Neuronal stem cell (in vitro differentiated cells): ENCODE measurements around the gene SP6.

Source experiments
- DNase-seq: peaks from one replicate; pipeline ENCODE4 v3.0.0-alpha.2; 2013; ENCODE audit warnings: low spot score
- H2AFZ ChIP-seq: one replicate; pipeline ENCODE4 v1.6.1; 2013; ENCODE audit warnings: mild to moderate bottlenecking, low read length, inconsistent platforms
- H2AK5ac ChIP-seq: 2 replicates; pipeline ENCODE4 v1.6.1; 2013; ENCODE audit warnings: low read depth, mild to moderate bottlenecking, inconsistent platforms, low read length, moderate library complexity, mixed read lengths
- H2BK120ac ChIP-seq: 2 replicates; pipeline ENCODE4 v1.6.1; 2013; ENCODE audit warnings: low read depth, mild to moderate bottlenecking, inconsistent platforms, low read length, moderate library complexity, mixed read lengths
- H2BK12ac ChIP-seq: one replicate; pipeline ENCODE4 v1.6.1; 2013; ENCODE audit warnings: low read length, inconsistent platforms
- H2BK15ac ChIP-seq: 2 replicates; pipeline ENCODE4 v1.6.1; 2013; ENCODE audit warnings: mild to moderate bottlenecking, low read length, inconsistent platforms, mixed read lengths
- H2BK5ac ChIP-seq: one replicate; pipeline ENCODE4 v1.6.1; 2013; ENCODE audit warnings: inconsistent platforms, mild to moderate bottlenecking, low read length, moderate library complexity
- H3K14ac ChIP-seq: one replicate; pipeline ENCODE4 v1.6.1; 2013; ENCODE audit warnings: low read length, inconsistent platforms
- H3K18ac ChIP-seq: 2 replicates; pipeline ENCODE4 v1.6.1; 2013; ENCODE audit warnings: low read length, inconsistent platforms
- H3K23ac ChIP-seq: 2 replicates; pipeline ENCODE4 v1.6.1; 2013; ENCODE audit warnings: low read depth, mild to moderate bottlenecking, mixed read lengths, low read length, inconsistent platforms; ENCODE audit not compliant: poor library complexity
- H3K27ac ChIP-seq: replicated peaks from 3 replicates; pipeline ENCODE4 v1.5.1; 2013; ENCODE audit warnings: low read length, inconsistent platforms
- H3K27me3 ChIP-seq, 3 experiments: 2 replicates each; pipeline ENCODE4 v1.6.1; 2013; ENCODE audit warnings: low read length in 3 of 3, mild to moderate bottlenecking in 2 of 3, inconsistent platforms in 1 of 3, low read depth in 1 of 3, mixed read lengths in 1 of 3, moderate library complexity in 1 of 3; ENCODE audit not compliant: control insufficient read depth in 3 of 3, insufficient read depth in 3 of 3
- H3K36me3 ChIP-seq, 2 donors: replicated peaks in 1 of 2; 2 replicates each; pipeline ENCODE4 v1.6.1; 2013; ENCODE audit warnings: low read length in 2 of 2; ENCODE audit not compliant: control insufficient read depth in 2 of 2, insufficient read depth in 2 of 2
- H3K4ac ChIP-seq: 2 replicates; pipeline ENCODE4 v1.6.1; 2013; ENCODE audit warnings: inconsistent platforms, mild to moderate bottlenecking, low read length, moderate library complexity
- H3K4me1 ChIP-seq, 2 donors: 1 replicate in 1 of 2; 2 replicates in 1 of 2; pipeline ENCODE4 v1.6.1; 2013; ENCODE audit warnings: low read length in 2 of 2, low read depth in 1 of 2; ENCODE audit not compliant: control insufficient read depth in 2 of 2, insufficient read depth in 1 of 2
- H3K4me2 ChIP-seq: one replicate; pipeline ENCODE4 v1.6.1; 2013; ENCODE audit warnings: mild to moderate bottlenecking, low read length, inconsistent platforms; ENCODE audit not compliant: insufficient read depth, poor library complexity, severe bottlenecking
- H3K4me3 ChIP-seq, 2 donors: 2 replicates each; pipeline ENCODE4 v1.5.1; 2013; ENCODE audit warnings: low read length in 2 of 2, mild to moderate bottlenecking in 2 of 2, inconsistent platforms in 1 of 2, moderate library complexity in 1 of 2
- H3K79me1 ChIP-seq: one replicate; pipeline ENCODE4 v1.6.1; 2013; ENCODE audit warnings: low read depth, mild to moderate bottlenecking, inconsistent platforms, low read length, moderate library complexity
- H3K9ac ChIP-seq: one replicate; pipeline ENCODE4 v1.6.1; 2013; ENCODE audit warnings: mild to moderate bottlenecking, low read depth, low read length, inconsistent platforms; ENCODE audit not compliant: poor library complexity
- H3K9me3 ChIP-seq, 2 donors: replicated peaks in 1 of 2; 2 replicates each; pipeline versions ENCODE3 to v1.6.1; 2013; ENCODE audit warnings: low read length in 2 of 2, mild to moderate bottlenecking in 2 of 2, inconsistent platforms in 1 of 2, low read depth in 1 of 2, mixed read lengths in 1 of 2, moderate library complexity in 1 of 2; ENCODE audit not compliant: control insufficient read depth in 2 of 2, insufficient read depth in 1 of 2
- H4K8ac ChIP-seq: one replicate; pipeline ENCODE4 v1.6.1; 2013; ENCODE audit warnings: low read depth, mild to moderate bottlenecking, inconsistent platforms, low read length, moderate library complexity
- H4K91ac ChIP-seq: one replicate; pipeline ENCODE4 v1.6.1; 2013; ENCODE audit warnings: low read length, low read depth, mild to moderate bottlenecking, inconsistent platforms; ENCODE audit not compliant: poor library complexity
- WGBS, 2 donors: extraction: QIAGEN DNeasy Blood & Tissue Kit; methylation state at CpG; one replicate each; pipeline ENCODE4 v1.1.7; 2013; ENCODE audit warnings: missing lambda C conversion rate in 2 of 2, mixed read lengths in 1 of 2; ENCODE audit not compliant: insufficient read length in 2 of 2, insufficient replicate concordance in 1 of 2; ENCODE audit errors: extremely low coverage in 2 of 2; 5-methylcytosine and 5-hydroxymethylcytosine counted together

The SP6 gene

DNA sequence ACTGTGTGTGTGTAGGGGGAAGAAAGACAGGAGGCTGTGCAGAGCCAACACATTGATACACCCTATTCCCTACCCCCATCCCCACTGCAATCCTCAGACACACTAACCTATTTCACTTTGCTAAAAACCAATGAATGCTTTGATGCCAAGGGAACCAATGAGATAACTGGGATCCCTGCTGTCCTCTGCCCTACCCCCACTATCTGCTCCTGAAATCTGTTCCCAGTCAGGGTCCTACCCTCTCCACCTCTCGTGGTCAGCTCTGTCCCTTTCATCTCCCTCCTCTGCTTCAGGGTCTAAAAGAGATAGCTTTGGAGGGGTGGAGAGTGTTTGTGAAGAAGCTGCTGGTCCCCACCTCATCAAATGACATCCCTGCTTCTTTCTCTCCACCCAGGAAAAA is 19.1 kb upstream of the SP6 start:
- no peak overlapping the region for H2BK120ac ChIP-seq
- no peak overlapping the region for H2BK15ac ChIP-seq
- no peak overlapping the region for H3K9ac ChIP-seq
- no peak overlapping the region for H2AK5ac ChIP-seq
- H2BK12ac ChIP-seq: no peak overlapping the region
- no peak overlapping the region for H4K91ac ChIP-seq
- no peak overlapping the region for H2AFZ ChIP-seq
- H3K14ac ChIP-seq: no peak overlapping the region
- H3K4ac ChIP-seq: no peak overlapping the region
- no peaks in the 10 kb centered on the region for H3K9me3 ChIP-seq
- H4K8ac ChIP-seq: no peak overlapping the region
- H3K18ac ChIP-seq: no peak overlapping the region
- H3K4me3 ChIP-seq: no peak overlapping the region
- no peak for DNase-seq
- no peak overlapping the region for H2BK5ac ChIP-seq
- H3K4me1 ChIP-seq: peaks cover 0 to 16% of the 10 kb centered on the region in 2 donors
- no peak overlapping the region for H3K27ac ChIP-seq
- no peak overlapping the region for H3K4me2 ChIP-seq
- H3K23ac ChIP-seq: no peak overlapping the region
- no peaks in the 10 kb centered on the region for H3K79me1 ChIP-seq
- peaks cover 0 to 100% (median 19%) of the 10 kb centered on the region in 3 experiments for H3K27me3 ChIP-seq
- no CpG with 5 or more reads among the region's 1 CpG for WGBS, 2 donors
- H3K36me3 ChIP-seq: no peaks in the 10 kb centered on the region

DNA sequence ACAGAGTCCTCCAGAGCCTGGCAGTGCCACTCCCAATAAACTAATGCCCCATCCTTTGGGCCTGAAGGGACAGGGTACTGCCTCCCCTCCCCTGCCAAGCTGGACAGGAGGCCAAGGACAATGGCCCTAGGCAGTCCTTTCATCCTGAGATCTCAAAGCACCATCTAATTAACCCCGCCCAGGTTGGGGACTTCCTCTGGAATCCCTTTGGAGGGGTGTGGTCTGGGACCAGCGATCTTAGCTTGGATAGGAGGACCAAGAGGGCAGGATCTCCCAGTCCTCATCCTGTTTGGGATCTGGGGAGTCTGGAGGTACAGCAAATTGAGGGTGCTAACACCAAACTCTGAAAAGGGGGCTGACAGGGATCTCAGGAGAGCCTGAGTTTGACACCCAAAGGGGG is 18.2 kb upstream of the SP6 start:
- no peak for DNase-seq
- no peaks in the 10 kb centered on the region for H3K36me3 ChIP-seq
- H3K27ac ChIP-seq: no peak overlapping the region
- no peaks in the 10 kb centered on the region for H3K79me1 ChIP-seq
- no peaks in the 10 kb centered on the region for H3K9me3 ChIP-seq
- H3K18ac ChIP-seq: peak overlapping the region; percentile 49
- H3K4me3 ChIP-seq: no peak overlapping the region
- WGBS, 2 donors: no CpG with 5 or more reads among the region's 2 CpGs
- H3K4ac ChIP-seq: no peak overlapping the region
- H2AK5ac ChIP-seq: no peak overlapping the region
- H3K4me2 ChIP-seq: no peak overlapping the region
- H2BK120ac ChIP-seq: no peak overlapping the region
- no peak overlapping the region for H4K91ac ChIP-seq
- no peak overlapping the region for H3K23ac ChIP-seq
- no peak overlapping the region for H4K8ac ChIP-seq
- no peak overlapping the region for H3K14ac ChIP-seq
- H3K27me3 ChIP-seq: peaks cover 0 to 97% (median 18%) of the 10 kb centered on the region in 3 experiments
- no peak overlapping the region for H2AFZ ChIP-seq
- H2BK15ac ChIP-seq: peak overlapping the region; percentile 30
- H2BK12ac ChIP-seq: no peak overlapping the region
- no peak overlapping the region for H2BK5ac ChIP-seq
- no peak overlapping the region for H3K9ac ChIP-seq
- peaks cover 0 to 13% of the 10 kb centered on the region in 2 donors for H3K4me1 ChIP-seq

DNA sequence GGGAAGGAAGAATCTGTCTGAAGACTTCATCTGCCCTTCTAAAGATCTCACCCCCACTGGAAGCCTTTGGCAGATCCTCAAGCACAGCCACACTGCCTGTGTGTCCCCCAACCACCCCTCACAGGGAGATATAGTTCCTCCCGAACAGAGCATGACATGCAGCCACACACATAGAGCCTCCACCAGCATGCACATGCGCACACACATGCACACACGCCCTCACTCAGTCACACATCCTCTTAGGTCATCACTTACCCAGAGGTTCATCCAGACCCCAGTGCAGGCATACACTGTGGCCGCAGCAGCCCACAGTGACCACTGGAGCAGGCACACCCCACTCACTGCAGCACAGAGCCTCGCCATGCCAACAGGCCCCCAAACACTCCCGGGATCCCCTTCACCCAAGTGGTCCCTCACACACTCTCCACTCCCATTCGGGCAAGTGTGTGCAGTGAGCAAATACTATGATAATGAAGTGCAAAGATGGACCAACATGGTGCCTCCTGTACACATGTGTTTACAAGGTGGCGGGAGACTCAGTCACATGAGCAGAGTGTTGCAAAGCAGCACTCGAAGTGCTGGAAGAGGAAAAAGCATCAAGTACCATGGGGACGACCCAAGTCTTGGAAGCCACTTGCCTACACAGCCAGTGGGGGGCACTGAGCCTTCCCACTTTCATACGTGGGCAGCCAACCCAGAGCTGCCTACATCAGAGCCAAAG is 17.0 kb upstream of the SP6 start:
- Histone ChIP-seq H3K36me3 (no peaks in the 10 kb centered on the region), H2AFZ (no peak overlapping the region), H3K23ac (no peak overlapping the region), H2BK5ac (no peak overlapping the region), H2BK12ac (no peak overlapping the region), H3K27ac (no peak overlapping the region), H3K4me3 (no peak overlapping the region), H2AK5ac (no peak overlapping the region), H2BK15ac (no peak overlapping the region), H3K4ac (no peak overlapping the region), H3K9me3 (no peaks in the 10 kb centered on the region), H3K79me1 (no peaks in the 10 kb centered on the region), H3K4me1 (peaks cover 0 to 11% of the 10 kb centered on the region in 2 donors), H4K91ac (no peak overlapping the region), H3K9ac (no peak overlapping the region), H3K27me3 (peaks cover 0 to 86% (median 11%) of the 10 kb centered on the region in 3 experiments), H4K8ac (no peak overlapping the region), H2BK120ac (no peak overlapping the region), H3K18ac (no peak overlapping the region), H3K14ac (no peak overlapping the region), H3K4me2 (no peak overlapping the region)
- WGBS, 2 donors: no CpG with 5 or more reads among the region's 11 CpGs
- DNase-seq: no peak

DNA sequence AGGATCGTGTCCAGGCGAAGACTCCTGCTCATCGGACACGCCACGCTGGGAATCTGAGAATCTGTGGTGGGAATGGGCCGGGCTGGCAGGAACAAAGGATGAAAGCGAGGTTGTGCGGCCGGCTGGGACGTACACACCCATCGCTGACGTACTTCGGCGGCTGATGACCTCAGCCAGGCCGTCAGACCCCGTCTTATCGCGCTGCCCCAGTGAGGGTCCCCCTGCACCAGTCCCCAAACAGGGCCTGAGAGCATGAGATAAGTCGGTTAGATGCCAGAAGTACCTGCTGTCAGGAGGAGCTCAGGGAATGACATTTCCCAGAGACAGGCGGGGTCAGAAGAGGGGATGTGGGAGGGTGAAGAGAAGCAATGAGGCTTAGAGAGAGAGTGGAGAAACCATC is 16.0 kb upstream of the SP6 start:
- Histone ChIP-seq H2BK5ac (no peak overlapping the region), H3K9me3 (no peaks in the 10 kb centered on the region), H3K18ac (peak overlapping the region; percentile 15), H2AFZ (no peak overlapping the region), H2BK15ac (peak overlapping the region; percentile 69), H2AK5ac (no peak overlapping the region), H3K4me1 (peaks cover 0 to 5% of the 10 kb centered on the region in 2 donors), H4K91ac (peak overlapping the region; percentile 3), H3K27ac (no peak overlapping the region), H3K4ac (no peak overlapping the region), H3K14ac (peak overlapping the region; percentile 14), H3K4me2 (no peak overlapping the region), H3K27me3 (peaks cover 0 to 82% (median 2%) of the 10 kb centered on the region in 3 experiments), H3K4me3 (no peak overlapping the region), H3K79me1 (no peaks in the 10 kb centered on the region), H3K9ac (peak overlapping the region; percentile 54), H2BK120ac (no peak overlapping the region), H3K23ac (peak overlapping the region; percentile 52), H3K36me3 (no peaks in the 10 kb centered on the region), H4K8ac (no peak overlapping the region), H2BK12ac (no peak overlapping the region)
- no CpG with 5 or more reads among the region's 20 CpGs for WGBS, 2 donors
- DNase-seq: no peak
